Endothelial cell of umbilical vein (primary cell): ENCODE data around the gene SATB1. TPM values are rescaled to one million over a fixed set of nuclear protein-coding genes. Genes with fewer than 3 reads are reported as not detected.

ENCODE experiments used
- BruUV-seq: library from RNA; stranded (reverse); fragments of 400-500 nt; replicated peaks from 2 replicates; lab custom pipeline; 2021; lab: Mats Ljungman, UMichigan
- CTCF ChIA-PET: fragments of 300-600, 350-600 bp; sonication (Branson Sonifier 250); formaldehyde crosslinking; loops from one replicate; lab custom pipeline; 2021; ENCODE audit warnings: antibody characterized with exemption, inconsistent platforms; lab: Charles Lee
- POLR2A ChIA-PET: fragments of 300-600, 350-600 bp; sonication (Branson Sonifier 250); formaldehyde crosslinking; loops from one replicate; lab custom pipeline; 2021; ENCODE audit warnings: antibody characterized with exemption, inconsistent platforms; lab: Charles Lee
- DNase-seq: peaks from one replicate; pipeline ENCODE4 v3.0.0-alpha.2; 2011; ENCODE audit warnings: low read depth, low spot score
- FAIRE-seq: peaks from 2 replicates; lab custom pipeline; 2011; peaks lifted over from hg19 to GRCh38; lab: Jason Lieb, UNC
- H2AFZ ChIP-seq: 2 replicates; pipeline ENCODE4 v1.6.0; 2012; ENCODE audit warnings: low read depth, low read length, control low read depth, inconsistent platforms
- H3K27ac ChIP-seq: 2 replicates; pipeline ENCODE4 v1.5.1; 2011; ENCODE audit warnings: low read depth, mild to moderate bottlenecking, control low read depth, low read length, moderate library complexity; ENCODE audit not compliant: insufficient read depth
- H3K27me3 ChIP-seq, 2 experiments: 2 replicates each; pipeline versions ENCODE4 v1.6.0 to v1.6.1; 2011; ENCODE audit warnings: low read length in 2 of 2, mixed read lengths in 1 of 2; ENCODE audit not compliant: control insufficient read depth in 2 of 2, insufficient read depth in 2 of 2
- H3K36me3 ChIP-seq, 2 experiments: 2 replicates in 1 of 2; 3 replicates in 1 of 2; pipeline ENCODE4 v1.5.1; 2011; ENCODE audit warnings: low read length in 2 of 2, mild to moderate bottlenecking in 1 of 2, moderate library complexity in 1 of 2; ENCODE audit not compliant: control insufficient read depth in 2 of 2, insufficient read depth in 2 of 2; ENCODE audit errors: extremely low read depth in 1 of 2
- H3K4me1 ChIP-seq: 3 replicates; pipeline ENCODE4 v1.5.1; 2011; ENCODE audit warnings: mild to moderate bottlenecking, low read length; ENCODE audit not compliant: control insufficient read depth, insufficient read depth; ENCODE audit errors: extremely low read depth
- H3K4me2 ChIP-seq: 2 replicates; pipeline ENCODE4 v1.6.1; 2011; ENCODE audit warnings: low read length, control low read depth, mixed read lengths; ENCODE audit not compliant: insufficient read depth
- H3K4me3 ChIP-seq, 3 experiments: fragments of 200-600 bp in 1 of 3; sonication (generic), shearing (Covaris generic) in 1 of 3; replicated peaks in 1 of 3; 2 replicates each; pipeline ENCODE4 v1.5.1; 2011 to 2016; ENCODE audit warnings: control low read depth in 3 of 3, low read length in 3 of 3, mild to moderate bottlenecking in 2 of 3, inconsistent platforms in 1 of 3, low read depth in 1 of 3, moderate library complexity in 1 of 3; ENCODE audit not compliant: insufficient read depth in 1 of 3
- H3K79me2 ChIP-seq: 2 replicates; pipeline ENCODE4 v1.6.0; 2012; ENCODE audit warnings: low read length, inconsistent platforms; ENCODE audit not compliant: control insufficient read depth, insufficient read depth
- H3K9ac ChIP-seq: replicated peaks from 2 replicates; pipeline ENCODE3; 2011; ENCODE audit warnings: low read length, control low read depth; ENCODE audit not compliant: insufficient read depth; ENCODE audit errors: extremely low read depth
- H3K9me1 ChIP-seq: replicated peaks from 3 replicates; pipeline ENCODE4 v1.6.0; 2011; ENCODE audit warnings: mild to moderate bottlenecking, low read length; ENCODE audit not compliant: control insufficient read depth, insufficient read depth; ENCODE audit errors: extremely low read depth
- H3K9me3 ChIP-seq: replicated peaks from 2 replicates; pipeline ENCODE4 v1.5.1; 2012; ENCODE audit warnings: low read length, inconsistent platforms; ENCODE audit not compliant: control insufficient read depth, insufficient read depth
- H4K20me1 ChIP-seq: replicated peaks from 2 replicates; pipeline ENCODE3; 2011; ENCODE audit warnings: mild to moderate bottlenecking, low read length; ENCODE audit not compliant: control insufficient read depth, insufficient read depth; ENCODE audit errors: extremely low read depth
- EZH2 ChIP-seq: IDR thresholded peaks from 2 replicates; pipeline ENCODE4 v1.6.1; 2012; ENCODE audit warnings: borderline replicate concordance, low read depth, mild to moderate bottlenecking, moderate library complexity, low read length, inconsistent platforms; ENCODE audit not compliant: severe bottlenecking
- FOS ChIP-seq: IDR thresholded peaks from 2 replicates; pipeline ENCODE4 v1.6.1; 2011; ENCODE audit warnings: mild to moderate bottlenecking, low read length, moderate library complexity, borderline replicate concordance; ENCODE audit not compliant: insufficient read depth
- GATA2 ChIP-seq: IDR thresholded peaks from 2 replicates; pipeline ENCODE4 v1.7.0; 2011; ENCODE audit warnings: low read depth, mild to moderate bottlenecking, moderate library complexity, mixed read lengths, low read length; ENCODE audit not compliant: insufficient read length, insufficient read depth
- JUN ChIP-seq: IDR thresholded peaks from 2 replicates; pipeline ENCODE4 v1.6.1; 2011; ENCODE audit warnings: borderline replicate concordance, low read depth; ENCODE audit not compliant: insufficient read length, insufficient read depth
- MYC ChIP-seq: IDR thresholded peaks from one replicate; pipeline ENCODE4 v1.6.1; 2011; ENCODE audit warnings: mild to moderate bottlenecking, low read depth, low read length
- POLR2A ChIP-seq: IDR thresholded peaks from 2 replicates; pipeline ENCODE4 v1.6.1; 2012; ENCODE audit warnings: low read depth, mild to moderate bottlenecking, control low read depth, low read length
- POLR2AphosphoS5 ChIP-seq: IDR thresholded peaks from 2 replicates; pipeline ENCODE4 v1.6.1; 2012; ENCODE audit warnings: low read depth, mild to moderate bottlenecking, control low read depth, low read length, moderate library complexity; ENCODE audit not compliant: insufficient read depth
- dilution Hi-C: fragments of 300-500 bp; cut with MboI; formaldehyde crosslinking; loops from one replicate; pipeline ENCODE4 v1.15.0; 2019; ENCODE audit warnings: low sequenced_read_pairs; ENCODE audit not compliant: extremely low pct_ligation_motif_present
- intact Hi-C: fragments of 100-400 bp; cut with micrococcal nuclease; formaldehyde crosslinking; loops from one replicate; pipeline ENCODE4 v1.10.0; 2022
- polyA plus RNA-seq, 4 experiments: library from polyadenylated mRNA; depleted of rRNA in 3 of 4; stranded (reverse) in 3 of 4; unstranded in 1 of 4; fragments of >200 nt; gene quantifications; 2 replicates each; pipeline versions ENCODE4 v1.2.1 to v1.2.3, GENCODE V29; 2011 to 2012; ENCODE audit warnings: missing spikeins in 1 of 4
- total RNA-seq: library from RNA; stranded (reverse); gene quantifications from 2 replicates; pipeline ENCODE4 v1.2.3, GENCODE V29; 2021
- TF ChIP-seq, protein P1 (sequence below): IDR thresholded peaks from 2 replicates; pipeline ENCODE4 v1.6.1; 2011; ENCODE audit not compliant: insufficient read depth, insufficient read length
- TF ChIP-seq, protein P2 (sequence below), 2 donors: IDR thresholded peaks; 1 replicate in 1 of 2; 2 replicates in 1 of 2; pipeline ENCODE4 v1.5.1; 2011; ENCODE audit warnings: low read length in 2 of 2, mild to moderate bottlenecking in 2 of 2, moderate library complexity in 2 of 2, control low read depth in 1 of 2, inconsistent platforms in 1 of 2, low read depth in 1 of 2; ENCODE audit not compliant: insufficient read depth in 1 of 2; ENCODE audit errors: extremely low read depth in 1 of 2

SATB1 gene
- total and polyA plus RNA-seq, 2 donors (not counting 3 experiments of a cell fraction or from before 2014, with no cell fraction given) = 3.9 to 6.2 TPM

GRCh38 chr3:18369551-18370185 is 55.5 kb downstream of the SATB1 start:
- intact Hi-C loops (no loop called here), dilution Hi-C loops (no loop called here)
- Histone ChIP-seq H3K27me3 (no peaks in the 10 kb centered on the region), H3K9me1 (no peaks in the 10 kb centered on the region), H3K36me3 (no peaks in the 10 kb centered on the region), H3K79me2 (no peaks in the 10 kb centered on the region), H4K20me1 (no peaks in the 10 kb centered on the region), H2AFZ (no peak overlapping the region), H3K4me1 (no peaks in the 10 kb centered on the region), H3K4me3 (no peak overlapping the region), H3K9me3 (no peaks in the 10 kb centered on the region), H3K27ac (no peak overlapping the region), H3K9ac (no peak overlapping the region), H3K4me2 (no peak overlapping the region)
- no TSS peak for BruUV-seq
- FAIRE-seq (no peak), DNase-seq (no peak)
- CTCF ChIA-PET = no interaction called here
- no peak for TF ChIP-seq POLR2A
- POLR2A ChIA-PET = no interaction called here

GRCh38 chr3:18366258-18366657 is 58.9 kb downstream of the SATB1 start:
- intact Hi-C loops = no loop called here
- Histone ChIP-seq H3K9me3 (no peaks in the 10 kb centered on the region), H3K27ac (no peak overlapping the region), H3K27me3 (no peaks in the 10 kb centered on the region), H4K20me1 (no peaks in the 10 kb centered on the region), H2AFZ (no peak overlapping the region), H3K36me3 (no peaks in the 10 kb centered on the region), H3K4me1 (no peaks in the 10 kb centered on the region), H3K4me2 (no peak overlapping the region), H3K9ac (no peak overlapping the region), H3K79me2 (no peaks in the 10 kb centered on the region), H3K4me3 (no peak overlapping the region), H3K9me1 (no peaks in the 10 kb centered on the region)
- ChIA-PET POLR2A (no interaction called here), CTCF (no interaction called here)
- FAIRE-seq (no peak), DNase-seq (no peak)
- dilution Hi-C loops = no loop called here
- TF ChIP-seq, protein P1, sequence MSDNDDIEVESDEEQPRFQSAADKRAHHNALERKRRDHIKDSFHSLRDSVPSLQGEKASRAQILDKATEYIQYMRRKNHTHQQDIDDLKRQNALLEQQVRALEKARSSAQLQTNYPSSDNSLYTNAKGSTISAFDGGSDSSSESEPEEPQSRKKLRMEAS = no peak
- TF ChIP-seq MYC (no peak), GATA2 (no peak), JUN (no peak), FOS (no peak), POLR2AphosphoS5 (no peak), POLR2A (no peak), EZH2 (no peak)
- TF ChIP-seq, protein P2, sequence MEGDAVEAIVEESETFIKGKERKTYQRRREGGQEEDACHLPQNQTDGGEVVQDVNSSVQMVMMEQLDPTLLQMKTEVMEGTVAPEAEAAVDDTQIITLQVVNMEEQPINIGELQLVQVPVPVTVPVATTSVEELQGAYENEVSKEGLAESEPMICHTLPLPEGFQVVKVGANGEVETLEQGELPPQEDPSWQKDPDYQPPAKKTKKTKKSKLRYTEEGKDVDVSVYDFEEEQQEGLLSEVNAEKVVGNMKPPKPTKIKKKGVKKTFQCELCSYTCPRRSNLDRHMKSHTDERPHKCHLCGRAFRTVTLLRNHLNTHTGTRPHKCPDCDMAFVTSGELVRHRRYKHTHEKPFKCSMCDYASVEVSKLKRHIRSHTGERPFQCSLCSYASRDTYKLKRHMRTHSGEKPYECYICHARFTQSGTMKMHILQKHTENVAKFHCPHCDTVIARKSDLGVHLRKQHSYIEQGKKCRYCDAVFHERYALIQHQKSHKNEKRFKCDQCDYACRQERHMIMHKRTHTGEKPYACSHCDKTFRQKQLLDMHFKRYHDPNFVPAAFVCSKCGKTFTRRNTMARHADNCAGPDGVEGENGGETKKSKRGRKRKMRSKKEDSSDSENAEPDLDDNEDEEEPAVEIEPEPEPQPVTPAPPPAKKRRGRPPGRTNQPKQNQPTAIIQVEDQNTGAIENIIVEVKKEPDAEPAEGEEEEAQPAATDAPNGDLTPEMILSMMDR (IDR thresholded peaks at IDR 0.05; ENCODE audit: extremely low read depth in 1 of 2, insufficient read depth in 1 of 2, low read depth in 1 of 2, low read length in 2 of 2) = no peak
- BruUV-seq = no TSS peak
